ENCODE data around the gene FBXL7.

DNA sequence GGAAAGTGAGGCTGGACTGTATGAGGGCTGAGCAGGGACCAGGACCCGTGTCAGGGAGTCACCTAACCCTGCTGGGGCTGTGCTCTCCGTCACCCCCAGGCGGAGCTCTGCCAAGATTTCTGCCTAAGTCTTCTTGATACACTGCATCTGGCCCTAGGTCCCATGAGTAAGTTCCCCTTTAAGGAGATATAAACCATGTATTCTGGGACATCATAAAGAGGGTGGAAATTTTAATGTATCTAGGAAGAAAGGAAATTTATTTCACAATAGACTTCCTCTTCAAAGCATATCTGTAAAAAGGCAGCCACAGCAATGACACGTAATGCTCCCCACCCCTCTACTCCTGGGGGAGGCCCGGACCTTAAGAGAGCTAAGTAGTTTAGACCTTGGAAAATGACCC is 183.4 kb downstream of the FBXL7 start:
- TF ChIP-seq, protein P1, sequence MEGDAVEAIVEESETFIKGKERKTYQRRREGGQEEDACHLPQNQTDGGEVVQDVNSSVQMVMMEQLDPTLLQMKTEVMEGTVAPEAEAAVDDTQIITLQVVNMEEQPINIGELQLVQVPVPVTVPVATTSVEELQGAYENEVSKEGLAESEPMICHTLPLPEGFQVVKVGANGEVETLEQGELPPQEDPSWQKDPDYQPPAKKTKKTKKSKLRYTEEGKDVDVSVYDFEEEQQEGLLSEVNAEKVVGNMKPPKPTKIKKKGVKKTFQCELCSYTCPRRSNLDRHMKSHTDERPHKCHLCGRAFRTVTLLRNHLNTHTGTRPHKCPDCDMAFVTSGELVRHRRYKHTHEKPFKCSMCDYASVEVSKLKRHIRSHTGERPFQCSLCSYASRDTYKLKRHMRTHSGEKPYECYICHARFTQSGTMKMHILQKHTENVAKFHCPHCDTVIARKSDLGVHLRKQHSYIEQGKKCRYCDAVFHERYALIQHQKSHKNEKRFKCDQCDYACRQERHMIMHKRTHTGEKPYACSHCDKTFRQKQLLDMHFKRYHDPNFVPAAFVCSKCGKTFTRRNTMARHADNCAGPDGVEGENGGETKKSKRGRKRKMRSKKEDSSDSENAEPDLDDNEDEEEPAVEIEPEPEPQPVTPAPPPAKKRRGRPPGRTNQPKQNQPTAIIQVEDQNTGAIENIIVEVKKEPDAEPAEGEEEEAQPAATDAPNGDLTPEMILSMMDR (IDR thresholded peaks at IDR 0.05): no peak
- TF ChIP-seq POLR2A (IDR thresholded peaks at IDR 0.05): no peak
